Activated CD8-positive, alpha-beta T cell treated with anti-CD3 and anti-CD28 coated beads for 36 hours (primary cell): ENCODE measurements around the gene SMARCB1. TPM values are rescaled to one million over a fixed set of nuclear protein-coding genes. Genes with fewer than 3 reads are reported as not detected.

ENCODE experiments used
- ATAC-seq: fragments of 200-7000 bp; cut with Tn5 transposase; one replicate; pipeline ENCODE4 v1.10.0; 2021; ENCODE audit warnings: mild to moderate bottlenecking, moderate library complexity
- CTCF ChIA-PET: fragments of 350-600 bp; sonication (Branson Sonifier 250); formaldehyde crosslinking; loops from one replicate; lab custom pipeline; 2021; ENCODE audit warnings: antibody characterized with exemption; lab: Charles Lee
- POLR2A ChIA-PET: fragments of 350-600 bp; sonication (Branson Sonifier 250); formaldehyde crosslinking; loops from one replicate; lab custom pipeline; 2021; ENCODE audit warnings: antibody characterized with exemption; lab: Charles Lee
- DNase-seq: peaks from one replicate; pipeline ENCODE4 v3.0.0-alpha.2; 2020
- H3K27ac Mint-ChIP-seq: one replicate; pipeline ENCODE4 v1.8.0; 2021; ENCODE audit warnings: mild to moderate bottlenecking, mixed read lengths
- H3K27me3 Mint-ChIP-seq: one replicate; pipeline ENCODE4 v1.8.0; 2021; ENCODE audit warnings: mixed read lengths
- H3K36me3 Mint-ChIP-seq: one replicate; pipeline ENCODE4 v1.8.0; 2021; ENCODE audit warnings: low read depth, mixed read lengths
- H3K4me1 Mint-ChIP-seq: one replicate; pipeline ENCODE4 v1.8.0; 2021; ENCODE audit warnings: low read depth, mixed read lengths
- H3K4me3 Mint-ChIP-seq: one replicate; pipeline ENCODE4 v1.8.0; 2021; ENCODE audit warnings: mild to moderate bottlenecking, moderate library complexity, mixed read lengths
- H3K9me3 Mint-ChIP-seq: one replicate; pipeline ENCODE4 v1.8.0; 2021; ENCODE audit warnings: mixed read lengths
- CTCF ChIP-seq: fragments of 200-600 bp; IDR thresholded peaks from one replicate; pipeline ENCODE4 v1.8.0; 2022; ENCODE audit warnings: antibody characterized with exemption, mild to moderate bottlenecking
- intact Hi-C: fragments of 100-400 bp; cut with micrococcal nuclease; formaldehyde crosslinking; loops from one replicate; pipeline ENCODE4 v1.10.0; 2022
- total RNA-seq, 2 experiments: library from RNA; stranded (reverse); gene quantifications; one replicate each; pipeline ENCODE4 v1.2.3, GENCODE V29; 2021

The SMARCB1 gene
- total RNA-seq, 2 experiments from 2014 or later, result 82.8 to 86.3 TPM

GRCh38 chr22:23778577-23778900 is 8.2 kb upstream of the SMARCB1 start:
- no peak for ATAC-seq
- Mint-ChIP-seq H3K9me3 (no peaks in the 10 kb centered on the region), H3K4me1 (no peaks in the 10 kb centered on the region), H3K4me3 (no peak overlapping the region), H3K36me3 (no peaks in the 10 kb centered on the region), H3K27ac (no peak overlapping the region), H3K27me3 (no peaks in the 10 kb centered on the region)
- DNase-seq, result no peak
- POLR2A ChIA-PET, result interaction anchor here (1.0 to 2.0 kb wide), 4 partner anchors 8 to 35 kb away, joined by 3 to 7 read pairs (median 5); partner anchors contain the start of genes CHCHD10 and SMARCB1
- CTCF ChIA-PET, result interaction anchor here (1.2 kb wide), 2 partner anchors 71 to 115 kb away, joined by 4 to 5 read pairs; partner anchors contain the start of gene MIF
- TF ChIP-seq CTCF, result no peak
- intact Hi-C loops, result no loop called here

- no peaks in the 10 kb centered on the region for H3K9me3 Mint-ChIP-seq
- H3K27ac Mint-ChIP-seq, result no peak overlapping the region
- no peaks in the 10 kb centered on the region for H3K27me3 Mint-ChIP-seq
- DNase-seq (no peak), ATAC-seq (no peak)
- H3K4me3 Mint-ChIP-seq, result no peak overlapping the region
- H3K36me3 Mint-ChIP-seq, result no peaks in the 10 kb centered on the region
- intact Hi-C loops, result no loop called here
- TF ChIP-seq CTCF, result no peak
- peaks cover under 1% of the 10 kb centered on the region for H3K4me1 Mint-ChIP-seq
- POLR2A ChIA-PET, result no interaction called here
- CTCF ChIA-PET, result no interaction called here
Observed at GRCh38 chr22:23779083-23779482, 7.7 kb upstream of the SMARCB1 start.

GRCh38 chr22:23779731-23780130 is 7.0 kb upstream of the SMARCB1 start:
- Mint-ChIP-seq H3K4me1 (peaks cover 5% of the 10 kb centered on the region), H3K9me3 (no peaks in the 10 kb centered on the region), H3K36me3 (no peaks in the 10 kb centered on the region), H3K4me3 (no peak overlapping the region), H3K27ac (no peak overlapping the region), H3K27me3 (no peaks in the 10 kb centered on the region)
- ChIA-PET POLR2A (no interaction called here), CTCF (no interaction called here)
- DNase-seq (no peak), ATAC-seq (no peak)
- intact Hi-C loops, result no loop called here
- TF ChIP-seq CTCF, result no peak

DNA sequence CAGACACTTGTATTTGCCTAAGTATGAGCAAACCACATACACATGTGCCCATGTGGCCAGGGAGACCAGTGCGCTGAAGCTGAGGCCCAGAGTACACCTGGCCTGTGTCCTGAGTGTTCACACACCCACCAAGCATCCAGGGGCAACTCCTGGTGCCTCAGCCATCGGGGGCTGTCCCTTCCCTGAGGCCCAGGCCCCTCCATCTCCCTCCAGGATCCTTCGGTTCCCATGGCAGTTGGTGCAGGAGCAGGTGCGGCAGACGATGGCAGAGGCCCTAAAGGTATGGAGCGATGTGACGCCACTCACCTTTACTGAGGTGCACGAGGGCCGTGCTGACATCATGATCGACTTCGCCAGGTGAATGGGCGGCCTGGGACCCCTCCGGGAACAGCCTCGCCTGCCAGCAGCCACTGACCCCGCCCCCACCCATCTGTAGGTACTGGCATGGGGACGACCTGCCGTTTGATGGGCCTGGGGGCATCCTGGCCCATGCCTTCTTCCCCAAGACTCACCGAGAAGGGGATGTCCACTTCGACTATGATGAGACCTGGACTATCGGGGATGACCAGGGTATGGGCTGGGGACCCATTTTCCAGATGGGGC is 6.5 kb upstream of the SMARCB1 start:
- POLR2A ChIA-PET, result no interaction called here
- Mint-ChIP-seq H3K36me3 (no peaks in the 10 kb centered on the region), H3K4me1 (peaks cover 5% of the 10 kb centered on the region), H3K27me3 (no peaks in the 10 kb centered on the region), H3K4me3 (no peak overlapping the region), H3K9me3 (no peaks in the 10 kb centered on the region), H3K27ac (no peak overlapping the region)
- CTCF ChIA-PET, result no interaction called here
- intact Hi-C loops, result no loop called here
- no peak for ATAC-seq
- TF ChIP-seq CTCF, result no peak
- DNase-seq, result no peak

- Mint-ChIP-seq H3K4me3 (no peak overlapping the region), H3K36me3 (no peaks in the 10 kb centered on the region), H3K27me3 (no peaks in the 10 kb centered on the region), H3K27ac (no peak overlapping the region), H3K4me1 (peaks cover 7% of the 10 kb centered on the region), H3K9me3 (no peaks in the 10 kb centered on the region)
- ChIA-PET CTCF (no interaction called here), POLR2A (interaction anchor here (1.0 kb wide), 2 partner anchors 8 to 78 kb away, joined by 3 read pairs; partner anchors contain the start of gene MMP11)
- TF ChIP-seq CTCF, result no peak
- DNase-seq, result no peak
- ATAC-seq, result no peak
- intact Hi-C loops, result no loop called here
Observed at GRCh38 chr22:23781065-23781464, 5.7 kb upstream of the SMARCB1 start.
